T-helper 1 cell (primary cell): ENCODE data around the gene SMCO3.
"Not testable (repeated sequence)": the region's sequence is repeated elsewhere in the genome, so short reads cannot be mapped to it uniquely, and the experiment has no call there.

Experiments used
- DNase-seq, 5 donors: peaks; one replicate each; pipeline ENCODE4 v3.0.0-alpha.2; 2012 to 2020

Gene SMCO3

DNA sequence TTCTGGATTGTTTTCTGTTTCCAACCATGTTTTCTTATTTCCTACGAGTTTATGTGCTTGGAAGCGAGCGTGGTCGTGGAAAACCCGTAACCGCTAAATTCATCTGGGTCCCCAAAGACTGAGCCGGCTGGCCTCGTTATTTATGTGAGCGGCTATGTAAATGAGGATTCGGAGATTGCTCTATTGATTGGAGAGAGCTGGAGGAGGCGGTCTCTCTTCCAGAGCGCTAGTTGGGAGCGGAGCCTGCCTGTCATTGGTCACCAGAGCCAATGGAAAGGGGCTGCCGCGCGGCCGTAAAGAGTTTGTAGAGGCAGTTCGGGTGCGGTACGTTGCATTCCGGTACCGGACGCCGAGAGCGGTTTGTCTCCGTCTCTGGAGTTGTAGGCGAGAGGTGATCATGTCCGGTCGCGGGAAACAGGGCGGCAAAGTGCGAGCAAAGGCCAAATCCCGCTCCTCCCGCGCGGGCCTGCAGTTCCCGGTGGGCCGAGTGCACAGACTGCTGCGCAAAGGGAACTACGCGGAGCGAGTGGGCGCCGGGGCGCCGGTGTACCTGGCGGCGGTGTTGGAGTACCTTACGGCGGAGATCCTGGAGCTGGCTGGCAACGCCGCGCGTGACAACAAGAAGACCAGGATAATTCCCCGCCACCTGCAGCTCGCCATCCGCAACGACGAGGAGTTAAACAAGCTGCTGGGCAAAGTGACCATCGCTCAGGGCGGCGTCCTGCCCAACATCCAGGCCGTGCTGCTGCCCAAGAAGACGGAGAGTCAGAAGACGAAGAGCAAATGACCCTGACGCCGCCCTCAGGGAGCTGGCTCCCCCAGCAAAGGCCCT is 39.7 kb downstream of the SMCO3 start:
- DNase-seq, result peak; percentile 81 to 97 (median 86)

DNA sequence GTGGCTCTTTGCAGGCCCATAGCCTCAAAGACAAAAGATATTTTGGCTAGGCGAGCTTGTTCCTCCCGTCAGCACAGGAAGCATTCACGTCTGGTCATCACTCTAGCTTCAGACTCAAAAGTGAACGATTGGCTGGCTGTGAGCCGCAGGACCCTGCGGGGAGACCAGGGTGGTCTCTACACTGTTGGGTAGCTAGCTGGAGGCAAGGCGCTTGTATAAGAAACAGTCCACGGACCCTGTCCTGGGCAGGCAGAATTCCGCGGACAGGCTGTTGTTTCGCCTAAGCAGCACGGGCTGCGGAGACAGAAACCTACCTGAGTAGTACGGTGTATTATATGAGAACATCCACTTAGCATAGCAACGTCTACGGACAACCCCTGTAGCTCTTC is 40.3 kb downstream of the SMCO3 start:
- DNase-seq, result no peak

DNA sequence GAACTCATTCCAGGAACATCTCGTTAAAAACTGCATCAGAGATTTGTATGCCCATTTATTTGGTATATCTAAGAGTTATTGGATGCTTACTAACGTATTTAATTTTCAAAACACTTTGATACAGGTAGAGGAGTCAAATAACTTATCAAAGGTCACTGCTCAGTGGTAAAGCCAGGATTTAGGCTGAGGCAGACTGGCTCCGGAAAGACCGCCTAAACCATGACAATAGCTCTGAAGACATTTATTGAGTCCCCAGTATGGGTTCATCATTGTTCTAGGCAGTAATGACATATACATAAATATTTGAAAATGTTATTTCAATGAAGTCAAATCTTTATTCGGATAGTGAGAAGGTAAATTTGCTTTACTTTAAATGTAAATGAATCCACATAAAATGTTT is 41.0 kb downstream of the SMCO3 start:
- DNase-seq, result no peak

DNA sequence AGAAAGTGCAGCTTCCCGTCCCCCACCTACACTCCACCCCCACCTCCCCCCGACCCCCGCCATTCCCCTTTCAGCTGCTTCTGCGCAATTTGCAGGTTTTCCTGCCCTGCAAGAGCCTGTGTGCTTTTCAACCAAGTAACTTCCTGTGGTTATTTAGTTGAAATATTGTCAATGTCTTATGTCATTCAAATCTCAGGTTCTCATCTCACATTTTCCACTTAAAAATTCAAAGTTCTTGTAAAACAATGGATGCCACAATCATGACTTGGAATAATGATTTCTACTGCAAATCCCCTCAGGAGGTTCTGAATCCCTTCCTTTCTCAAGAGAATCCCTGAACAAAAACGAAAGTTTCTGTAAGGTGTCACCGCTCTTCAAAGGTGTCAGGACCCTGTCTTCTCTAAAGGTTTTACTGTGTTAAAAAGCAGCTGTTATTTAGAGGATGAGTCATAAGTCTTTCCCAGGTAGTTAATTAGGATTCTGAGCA is 42.3 kb downstream of the SMCO3 start:
- DNase-seq, result peak in 4 of 5 donors; percentile 15 to 67 (median 39)

DNA sequence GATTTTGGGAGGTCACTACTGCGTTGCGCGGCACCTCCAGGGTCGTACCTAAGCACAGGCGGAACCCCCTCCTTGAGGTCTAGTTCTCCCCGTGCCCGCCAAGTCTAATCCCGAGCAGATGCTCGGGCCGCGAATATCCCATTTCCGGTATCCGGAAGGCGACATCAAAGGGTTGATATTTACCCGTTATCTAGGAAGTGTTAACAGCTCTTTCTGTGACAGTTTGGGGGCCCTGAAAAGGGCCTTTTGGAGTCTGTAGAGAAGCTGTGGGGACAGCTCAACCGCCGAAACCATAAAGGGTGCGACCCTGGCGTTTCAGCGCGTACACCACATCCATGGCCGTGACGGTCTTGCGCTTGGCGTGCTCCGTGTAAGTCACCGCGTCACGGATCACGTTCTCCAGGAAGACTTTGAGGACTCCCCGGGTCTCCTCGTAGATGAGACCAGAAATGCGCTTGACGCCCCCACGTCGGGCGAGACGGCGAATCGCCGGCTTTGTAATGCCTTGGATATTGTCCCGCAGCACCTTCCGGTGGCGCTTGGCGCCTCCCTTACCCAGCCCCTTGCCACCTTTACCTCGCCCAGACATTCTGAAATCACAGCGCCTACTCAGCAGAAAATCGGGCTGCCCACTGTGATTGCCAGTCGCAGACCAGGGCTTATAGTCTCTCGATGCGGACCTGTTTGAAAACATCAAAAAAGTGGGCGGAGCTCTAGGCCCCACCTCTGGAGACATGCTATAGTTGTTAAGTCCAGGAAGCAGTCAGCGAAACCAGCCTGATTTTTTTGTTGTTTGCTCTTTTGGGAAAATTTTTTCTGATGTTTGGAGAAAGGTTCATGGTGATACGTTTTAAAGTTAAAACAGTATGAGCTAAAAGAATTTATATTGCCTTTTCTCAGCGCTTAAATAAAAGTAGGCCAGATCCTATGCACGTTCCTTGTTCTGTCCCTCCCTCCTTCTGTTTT is 43.2 kb downstream of the SMCO3 start:
- DNase-seq, result peak; percentile 72 to 97 (median 87)

DNA sequence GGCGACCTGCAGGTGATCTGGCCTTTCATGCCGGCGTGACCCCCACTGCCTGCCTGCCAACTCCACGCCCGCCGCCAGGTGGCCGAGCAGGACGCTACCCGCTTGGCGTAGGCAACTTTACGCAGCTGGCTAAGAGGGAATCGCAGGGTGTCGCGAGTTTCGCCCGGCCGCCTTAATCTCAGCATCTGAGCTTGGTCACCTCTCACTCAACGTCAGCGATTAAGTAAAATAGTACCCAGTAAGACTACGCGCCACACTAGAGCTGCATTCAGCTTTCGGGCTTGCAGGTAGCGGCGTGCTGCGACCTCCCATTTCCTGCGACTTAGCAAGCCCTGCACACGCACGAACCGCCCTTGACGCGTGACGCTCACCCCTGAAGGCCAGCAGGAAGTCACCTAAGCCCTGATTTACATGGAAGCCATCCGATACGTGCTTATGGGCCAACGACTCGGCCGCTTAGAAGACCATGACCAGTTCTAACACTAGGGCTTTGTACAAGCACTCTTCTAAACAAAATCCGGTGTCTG is 44.0 kb downstream of the SMCO3 start:
- DNase-seq, result peak; percentile 77 to 94 (median 85)

- DNase-seq, result no peak
Measured at GRCh38 chr12:14769466-14769968, 44.5 kb downstream of the SMCO3 start.

- DNase-seq, result peak in 3 of 5 donors; percentile 7 to 30 (median 25)
Measured at GRCh38 chr12:14768823-14769405, 45.1 kb downstream of the SMCO3 start.

DNA sequence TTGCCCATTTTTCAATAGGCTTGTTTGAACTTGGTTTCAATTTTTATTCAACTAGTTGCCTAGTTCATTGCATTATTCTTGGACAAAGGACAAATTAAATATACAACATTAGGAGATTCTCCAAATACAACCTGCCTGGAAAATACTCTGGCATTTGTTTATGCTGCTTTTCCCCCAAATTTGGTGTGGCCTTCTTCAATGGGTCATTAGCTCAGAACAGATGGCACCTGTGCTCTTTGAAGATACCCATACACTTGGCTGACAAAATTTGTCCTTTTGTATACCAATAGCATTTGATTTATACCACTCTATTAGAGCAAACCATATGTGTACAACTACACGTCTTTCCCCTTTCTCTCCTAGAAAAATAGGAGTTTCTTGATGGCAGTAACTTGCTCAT is 46.4 kb downstream of the SMCO3 start:
- no peak for DNase-seq

DNA sequence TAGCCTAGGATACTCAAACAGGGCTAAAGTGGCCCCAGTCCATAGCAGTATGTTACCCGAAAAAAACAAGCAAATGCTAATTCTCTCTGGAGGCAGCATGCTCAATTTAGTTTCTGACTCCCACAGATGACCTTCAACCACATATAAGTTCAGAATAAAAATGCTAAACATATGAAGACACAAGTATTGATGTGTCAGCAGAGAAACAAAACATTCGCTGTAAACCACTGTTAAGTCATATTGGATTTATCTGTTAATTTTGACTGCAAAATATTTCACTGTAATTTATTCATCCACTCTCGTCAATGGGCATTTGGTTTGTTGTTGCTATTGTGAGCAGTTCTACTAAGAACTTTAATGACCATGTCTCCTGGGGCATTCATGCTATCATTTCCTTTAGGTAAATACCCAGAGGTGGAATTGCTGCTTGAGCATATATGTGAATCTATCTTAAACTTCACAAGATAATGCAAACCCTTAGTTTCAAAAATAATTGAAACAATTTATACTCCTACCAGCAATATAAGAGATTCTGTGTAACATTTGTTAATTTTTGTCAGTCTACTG is 47.2 kb downstream of the SMCO3 start:
- DNase-seq, result no peak

DNA sequence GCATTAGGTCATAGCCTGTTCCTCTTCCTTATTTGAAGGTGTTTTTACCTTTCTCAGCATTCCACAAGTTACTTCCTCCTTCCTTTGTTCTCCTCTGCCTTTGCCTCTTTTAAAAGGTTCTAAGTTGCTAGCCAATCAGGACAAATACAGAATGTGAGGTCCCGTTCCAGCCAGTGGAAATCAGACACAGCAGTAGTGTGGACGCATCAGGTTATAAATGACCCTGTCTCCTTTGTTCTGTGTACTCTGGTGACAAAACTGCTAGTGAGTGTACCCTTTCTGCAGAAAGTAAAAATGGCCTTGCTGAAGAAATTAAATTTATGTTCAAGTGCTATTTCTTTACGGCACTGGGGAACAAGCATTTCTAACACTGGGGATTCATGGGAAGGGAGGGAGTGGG is 48.0 kb downstream of the SMCO3 start:
- not testable (repeated sequence) for DNase-seq

DNA sequence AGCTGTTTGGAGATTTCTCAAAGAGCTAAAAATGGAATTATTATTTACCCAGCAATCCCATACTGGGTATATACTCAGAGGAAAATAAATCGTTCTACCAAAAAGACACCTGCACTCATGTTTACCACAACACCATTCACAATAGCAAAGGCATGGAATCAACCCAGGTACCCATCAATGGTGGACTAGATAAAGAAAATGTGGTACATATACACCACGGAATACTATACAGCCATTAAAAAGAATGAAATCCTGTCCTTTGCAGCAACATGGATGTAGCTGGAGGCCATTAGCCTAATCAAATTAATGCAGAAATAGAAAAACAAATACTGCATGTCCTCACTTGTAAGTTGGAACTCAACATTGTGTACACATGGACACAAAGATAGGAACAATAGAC is 48.6 kb downstream of the SMCO3 start:
- DNase-seq, result no peak

DNA sequence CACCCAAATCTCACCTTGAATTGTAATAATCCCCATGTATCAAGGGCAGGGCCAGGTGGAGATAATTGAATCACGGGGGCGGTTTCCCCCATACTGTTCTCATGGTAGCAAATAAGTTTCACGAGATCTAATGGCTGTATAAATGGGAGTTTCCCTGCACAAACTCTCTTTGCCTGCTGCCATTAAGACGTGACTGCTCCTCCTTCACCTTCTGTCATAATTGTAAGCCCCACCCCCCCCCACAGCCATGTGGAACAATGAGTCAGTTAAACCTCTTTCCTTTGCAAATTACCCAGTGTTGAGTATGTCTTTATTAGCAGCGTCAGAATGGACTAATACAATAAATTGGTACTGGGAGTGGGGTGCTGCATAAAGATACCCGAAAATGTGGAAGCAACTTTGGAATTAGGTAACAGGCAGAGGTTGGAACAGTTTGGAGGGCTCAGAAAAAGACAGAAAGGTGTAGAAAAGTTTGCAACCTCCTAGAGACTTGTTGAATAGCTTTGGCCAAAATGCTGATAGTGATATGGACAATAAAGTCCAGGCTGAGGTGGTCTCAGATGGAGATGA is 54.2 kb downstream of the SMCO3 start:
- not testable (repeated sequence) for DNase-seq

DNA sequence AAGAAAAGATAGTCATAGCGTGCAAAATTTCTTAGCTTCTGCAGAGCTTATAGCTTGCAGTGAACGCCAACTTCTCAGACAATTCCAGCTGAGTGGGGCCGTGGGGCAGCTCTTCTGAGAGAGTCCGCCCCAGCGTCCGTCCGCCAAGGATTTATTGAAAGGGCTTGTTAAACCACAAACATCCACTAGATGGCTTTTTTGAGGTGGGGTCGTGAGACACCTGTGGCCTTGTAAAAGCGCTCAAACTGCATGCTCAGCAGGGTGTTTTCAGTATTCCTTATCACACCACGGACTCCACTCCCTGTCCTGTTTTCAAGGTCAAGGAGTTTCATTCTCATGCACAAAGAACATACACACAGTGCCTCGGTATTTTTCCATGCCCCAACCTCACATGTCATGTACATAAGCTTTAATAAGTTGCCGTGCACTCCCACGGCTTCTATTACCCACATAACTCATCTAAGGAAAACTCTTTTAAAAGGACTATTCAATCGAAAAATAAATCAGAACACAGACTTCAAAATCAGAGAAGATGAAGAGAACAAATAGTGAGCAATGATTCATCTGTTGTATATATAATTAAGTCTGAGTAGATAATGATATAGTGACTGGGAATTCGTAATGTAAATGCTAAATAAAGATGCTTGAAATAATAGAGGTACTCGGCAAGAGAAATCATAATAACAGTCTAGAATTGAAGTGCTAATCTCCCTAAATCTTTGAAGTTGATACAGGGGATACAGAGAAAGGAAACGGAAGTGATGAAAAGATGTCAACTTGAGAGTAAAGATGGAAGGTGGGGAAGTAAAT is 57.4 kb downstream of the SMCO3 start:
- no peak for DNase-seq
